ENCODE data around the gene CFAP161. TPM values are rescaled to one million over a fixed set of nuclear protein-coding genes. Genes with fewer than 3 reads are reported as not detected.

The CFAP161 gene
- total and polyA plus RNA-seq, 8 donors, result 0.08 to 0.25 (median 0.16) TPM; not detected in 1

GRCh38 chr15:81095690-81096365 is 38.2 kb upstream of the CFAP161 start:
- Histone ChIP-seq H3K27me3 (no peaks in the 10 kb centered on the region), H3K4me3 (no peak overlapping the region), H3K9me3 (no peaks in the 10 kb centered on the region), H3K36me3 (no peaks in the 10 kb centered on the region), H3K4me1 (peaks cover 7 to 15% (median 12%) of the 10 kb centered on the region in 3 donors), H3K27ac (no peak overlapping the region)
- no peak for ATAC-seq
- no peak for DNase-seq
- intact Hi-C loops (cut with DNase I), result no loop called here
- no peak for FAIRE-seq
- 87 to 92% methylated on average over 12 of the region's 12 CpGs for WGBS, 2 donors
- TF ChIP-seq CTCF (IDR thresholded peaks at IDR 0.05), result no peak

GRCh38 chr15:81096398-81096797 is 37.7 kb upstream of the CFAP161 start:
- ATAC-seq (no peak), FAIRE-seq (no peak), DNase-seq (no peak)
- WGBS, 2 donors, result 79 to 87% methylated on average over 6 of the region's 6 CpGs
- H3K27me3 ChIP-seq, result no peaks in the 10 kb centered on the region
- peaks cover 7 to 15% (median 12%) of the 10 kb centered on the region in 3 donors for H3K4me1 ChIP-seq
- no peak for TF ChIP-seq CTCF (IDR thresholded peaks at IDR 0.05)
- no peak overlapping the region for H3K27ac ChIP-seq
- H3K9me3 ChIP-seq, result no peaks in the 10 kb centered on the region
- no peaks in the 10 kb centered on the region for H3K36me3 ChIP-seq
- H3K4me3 ChIP-seq, result no peak overlapping the region
- intact Hi-C loops (cut with DNase I), result no loop called here

GRCh38 chr15:81097116-81097889 is 36.8 kb upstream of the CFAP161 start:
- ATAC-seq, result no peak
- DNase-seq, result no peak
- TF ChIP-seq CTCF (IDR thresholded peaks at IDR 0.05), result no peak
- Histone ChIP-seq H3K36me3 (no peaks in the 10 kb centered on the region), H3K4me3 (no peak overlapping the region), H3K4me1 (peaks cover 7 to 11% (median 9%) of the 10 kb centered on the region in 3 donors), H3K9me3 (no peaks in the 10 kb centered on the region), H3K27ac (no peak overlapping the region), H3K27me3 (no peaks in the 10 kb centered on the region)
- no peak for FAIRE-seq
- intact Hi-C loops (cut with DNase I), result no loop called here
- 79 to 80% methylated on average over 10 of the region's 10 CpGs for WGBS, 2 donors

- TF ChIP-seq CTCF (IDR thresholded peaks at IDR 0.05), result no peak
- no peak overlapping the region for H3K4me3 ChIP-seq
- H3K4me1 ChIP-seq, result peaks cover 1 to 5% (median 3%) of the 10 kb centered on the region in 3 donors
- FAIRE-seq, result no peak
- 72 to 81% methylated on average over 5 of the region's 5 CpGs for WGBS, 2 donors
- DNase-seq, result no peak
- H3K27me3 ChIP-seq, result no peaks in the 10 kb centered on the region
- intact Hi-C loops (cut with DNase I), result no loop called here
- no peak overlapping the region for H3K27ac ChIP-seq
- ATAC-seq, result no peak
- no peaks in the 10 kb centered on the region for H3K9me3 ChIP-seq
- H3K36me3 ChIP-seq, result no peaks in the 10 kb centered on the region
Measured at GRCh38 chr15:81097890-81098280, 36.2 kb upstream of the CFAP161 start.

- Histone ChIP-seq H3K36me3 (no peaks in the 10 kb centered on the region), H3K4me3 (no peak overlapping the region), H3K4me1 (peaks cover 0 to 3% (median 0%) of the 10 kb centered on the region in 3 donors), H3K27me3 (no peaks in the 10 kb centered on the region), H3K9me3 (no peaks in the 10 kb centered on the region), H3K27ac (no peak overlapping the region)
- intact Hi-C loops (cut with DNase I), result no loop called here
- 67 to 72% methylated on average over 4 of the region's 4 CpGs for WGBS, 2 donors
- no peak for TF ChIP-seq CTCF (IDR thresholded peaks at IDR 0.05)
- ATAC-seq (no peak), DNase-seq (no peak), FAIRE-seq (no peak)
Measured at GRCh38 chr15:81098349-81098748, 35.7 kb upstream of the CFAP161 start.
